NCI-H774 (cell line): Measurements from ENCODE around the gene SPRYD3.

ENCODE experiments used
- DNase-seq: peaks from one replicate; lab custom pipeline; 2025; lab: John Stamatoyannopoulos, UW

SPRYD3 gene

DNA sequence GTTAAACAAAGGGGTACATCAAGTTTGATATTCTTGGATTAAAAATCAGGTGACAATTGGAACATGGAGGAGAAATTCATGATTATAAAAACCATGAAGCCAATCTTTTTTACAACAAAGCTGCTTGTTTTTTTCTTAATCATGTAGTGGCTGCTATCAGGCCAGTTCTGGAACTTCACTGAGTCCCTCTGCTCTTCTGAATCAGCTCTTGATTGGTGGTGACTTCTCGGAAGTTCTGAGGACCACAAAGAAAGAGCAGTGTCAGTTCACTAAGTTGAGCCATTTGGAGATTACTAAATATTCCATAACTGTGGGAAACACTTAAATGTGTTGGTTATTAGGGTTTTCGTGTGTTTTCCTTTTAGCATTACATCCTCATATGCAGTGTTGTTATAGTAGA, 64.5 kb downstream of the SPRYD3 start:
- DNase-seq = no peak
